ENCODE data around the gene ATG4A.

The ATG4A gene

DNA sequence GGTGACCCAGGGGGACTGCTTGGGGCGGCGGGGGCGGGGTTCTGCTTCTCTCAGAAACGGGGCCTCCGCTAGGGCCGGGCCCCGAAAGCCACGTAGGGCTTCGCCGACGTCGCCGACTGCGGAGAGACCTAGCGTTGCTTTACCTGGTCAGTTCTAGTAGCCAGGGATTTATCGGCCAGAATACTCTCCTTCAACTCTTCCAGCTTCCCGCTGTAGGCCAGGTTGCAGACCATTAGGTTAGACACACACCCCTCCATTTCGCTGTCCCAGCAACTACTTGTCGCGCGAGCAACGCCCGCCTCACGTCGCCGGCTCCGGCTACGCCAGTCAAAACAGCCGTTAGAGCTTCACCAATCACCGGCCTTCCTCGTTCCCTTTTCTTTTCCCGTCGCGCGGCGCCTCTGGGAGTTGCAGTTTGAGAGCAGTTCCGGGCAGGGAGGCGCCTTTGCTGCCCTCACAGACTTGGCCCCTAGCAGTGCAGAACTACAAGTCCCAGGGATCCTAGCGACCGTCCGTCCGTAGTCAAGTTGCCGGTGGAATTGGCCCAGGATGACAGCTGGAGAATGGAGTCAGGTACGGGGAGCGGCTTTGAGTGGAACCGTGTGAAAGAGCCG lies at the start of gene ATG4A, which contains the start of gene PSMD10:
TSS of gene ATG4A (plus strand) at position 515 of the 614 bp plus-strand sequence. CDS start at position 564, 49 bp downstream.
TSS of gene PSMD10 (minus strand) at position 279 of the 614 bp plus-strand sequence. CDS start at position 257, 22 bp downstream.
- DNase-seq (ENCODE audit: low read depth) = peak; percentile 78

DNA sequence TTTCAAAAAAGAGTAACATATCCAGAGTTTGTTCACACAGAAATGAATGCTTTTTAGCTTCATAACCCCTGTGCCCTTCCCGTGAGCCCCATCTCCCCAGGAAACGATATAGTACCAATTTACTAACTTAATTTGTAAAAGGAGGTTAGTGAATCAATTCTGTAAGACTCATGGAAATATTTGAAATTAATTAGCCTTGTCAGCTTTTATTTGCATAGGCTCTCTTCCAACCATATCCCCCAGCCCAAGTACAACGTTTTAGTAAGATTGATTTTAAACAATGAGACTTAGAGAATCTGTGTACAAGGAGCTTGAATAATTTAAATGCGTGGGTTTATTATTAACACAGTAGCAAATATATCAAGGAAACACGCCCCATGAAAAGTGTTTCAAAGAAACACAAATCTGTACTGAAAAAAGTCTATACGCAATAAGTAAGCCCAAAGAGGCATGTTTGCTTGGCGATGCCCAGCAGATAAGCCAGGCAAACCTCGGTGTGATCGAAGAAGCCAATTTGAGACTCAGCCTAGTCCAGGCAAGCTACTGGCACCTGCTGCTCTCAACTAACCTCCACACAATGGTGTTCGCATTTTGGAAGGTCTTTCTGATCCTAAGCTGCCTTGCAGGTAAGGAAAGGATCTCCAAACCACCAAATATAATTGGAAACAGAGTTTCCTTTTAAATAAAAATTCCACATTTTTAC lies 46.9 kb upstream of the ATG4A start, which contains the start of gene VSIG1:
TSS of gene VSIG1 (plus strand) at position 512 of the 703 bp plus-strand sequence. CDS start at position 578, 66 bp downstream.
- DNase-seq (ENCODE audit: low read depth) = no peak

GRCh38 chrX:108049649-108050048 lies 41.9 kb upstream of the ATG4A start:
- DNase-seq (ENCODE audit: low read depth) = no peak

DNA sequence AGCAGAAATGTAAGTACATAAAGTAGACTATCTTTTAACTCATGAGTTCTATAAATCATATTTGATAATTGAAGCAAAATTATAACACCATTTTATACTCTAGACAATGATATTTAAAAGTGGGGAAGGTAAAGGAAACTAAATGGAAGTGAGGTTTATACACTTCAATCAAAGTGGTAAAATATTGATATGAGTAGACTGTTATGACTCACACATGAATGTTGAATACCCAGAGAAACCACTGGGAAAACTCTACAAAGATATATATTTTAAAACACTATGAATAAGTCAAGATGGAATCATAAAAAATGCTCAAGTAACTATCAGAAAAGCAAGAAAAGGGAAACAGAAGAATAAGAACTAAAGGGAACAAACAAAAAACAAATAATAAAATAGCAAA lies 38.4 kb upstream of the ATG4A start:
- no peak for DNase-seq (ENCODE audit: low read depth)

DNA sequence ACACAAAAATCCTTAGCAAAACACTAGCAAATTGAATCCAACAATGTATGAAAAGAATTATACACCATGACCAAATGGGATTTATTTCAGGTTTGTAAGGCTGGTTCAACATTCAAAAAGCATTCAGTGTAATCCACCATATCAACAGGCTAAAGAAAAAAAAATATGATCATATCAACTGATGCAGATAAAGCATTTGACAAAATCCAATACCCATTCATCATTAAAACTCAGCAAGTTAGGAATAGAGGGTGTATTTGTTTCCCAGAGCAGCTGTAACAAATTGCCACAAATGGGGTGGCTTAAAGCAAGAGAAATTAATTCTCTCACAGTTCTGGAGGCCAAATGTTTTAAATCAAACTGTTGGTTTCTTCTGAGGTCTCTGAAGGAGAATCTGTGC lies 36.0 kb upstream of the ATG4A start:
- DNase-seq (ENCODE audit: low read depth) = no peak

GRCh38 chrX:108059801-108060200 lies 31.8 kb upstream of the ATG4A start:
- no peak for DNase-seq (ENCODE audit: low read depth)

- DNase-seq (ENCODE audit: low read depth) = no peak
Observed at GRCh38 chrX:108064001-108064400, 27.6 kb upstream of the ATG4A start.

GRCh38 chrX:108064613-108065012 lies 27.0 kb upstream of the ATG4A start:
- DNase-seq (ENCODE audit: low read depth) = no peak

- no peak for DNase-seq (ENCODE audit: low read depth)
Observed at GRCh38 chrX:108068121-108068520, 23.5 kb upstream of the ATG4A start.

DNA sequence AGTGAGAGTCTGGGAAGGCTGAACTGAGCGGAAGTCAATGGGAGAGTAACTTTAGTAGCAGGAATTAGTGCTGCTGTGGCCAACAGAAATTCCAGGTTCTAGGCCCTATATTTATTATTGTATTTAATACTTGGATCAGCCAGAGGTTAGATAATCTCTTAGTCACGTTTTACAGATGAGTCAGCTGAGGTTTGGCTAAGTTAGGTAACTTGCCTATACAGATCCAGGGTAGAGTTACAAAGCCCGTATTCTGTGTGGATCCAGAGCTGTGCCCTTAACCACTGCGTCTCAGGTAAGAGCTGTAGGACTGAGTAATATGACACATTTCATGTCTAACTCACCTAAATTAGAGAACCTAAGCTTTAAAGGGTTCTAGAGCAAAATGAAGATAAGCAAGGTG lies 20.7 kb upstream of the ATG4A start:
- DNase-seq (ENCODE audit: low read depth) = no peak

GRCh38 chrX:108071578-108071977 lies 20.0 kb upstream of the ATG4A start:
- no peak for DNase-seq (ENCODE audit: low read depth)

- DNase-seq (ENCODE audit: low read depth) = no peak
Observed at GRCh38 chrX:108072746-108073145, 18.8 kb upstream of the ATG4A start.

- DNase-seq (ENCODE audit: low read depth) = no peak
Observed at GRCh38 chrX:108081110-108081509, 10.5 kb upstream of the ATG4A start.

- DNase-seq (ENCODE audit: low read depth) = no peak
Observed at GRCh38 chrX:108087792-108088191, 3.8 kb upstream of the ATG4A start.

DNA sequence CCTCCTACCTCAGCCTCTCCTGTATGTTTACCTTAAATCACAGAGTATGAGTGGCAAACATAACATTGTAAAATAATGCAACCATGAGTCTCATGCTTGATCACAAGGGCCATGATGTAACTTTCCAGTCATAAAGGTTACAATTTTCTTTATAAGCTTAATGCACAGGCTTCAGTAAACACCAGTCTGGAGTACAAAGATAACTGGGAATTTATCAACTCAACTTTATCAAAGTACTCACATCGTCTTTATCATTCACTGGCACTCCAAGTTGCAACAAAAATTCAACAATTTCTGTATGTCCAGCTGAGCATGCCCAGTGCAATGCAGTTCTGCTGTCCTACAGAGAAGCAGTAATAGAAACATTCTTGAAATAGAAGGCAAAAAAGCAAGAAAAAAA lies 3.1 kb upstream of the ATG4A start:
- no peak for DNase-seq (ENCODE audit: low read depth)

GRCh38 chrX:108090491-108091263 lies 901 bp upstream of the ATG4A start:
- DNase-seq (ENCODE audit: low read depth) = no peak

GRCh38 chrX:108091878-108092291 lies 307 bp downstream of the ATG4A start:
- peak; percentile 1 for DNase-seq (ENCODE audit: low read depth)

GRCh38 chrX:108097380-108097779 lies 5.8 kb downstream of the ATG4A start:
- DNase-seq (ENCODE audit: low read depth) = no peak

GRCh38 chrX:108105473-108105872 lies 13.9 kb downstream of the ATG4A start:
- no peak for DNase-seq (ENCODE audit: low read depth)

- DNase-seq (ENCODE audit: low read depth) = no peak
Observed at GRCh38 chrX:108114541-108114940, 23.0 kb downstream of the ATG4A start.

GRCh38 chrX:108117988-108118387 lies 26.4 kb downstream of the ATG4A start:
- no peak for DNase-seq (ENCODE audit: low read depth)

DNA sequence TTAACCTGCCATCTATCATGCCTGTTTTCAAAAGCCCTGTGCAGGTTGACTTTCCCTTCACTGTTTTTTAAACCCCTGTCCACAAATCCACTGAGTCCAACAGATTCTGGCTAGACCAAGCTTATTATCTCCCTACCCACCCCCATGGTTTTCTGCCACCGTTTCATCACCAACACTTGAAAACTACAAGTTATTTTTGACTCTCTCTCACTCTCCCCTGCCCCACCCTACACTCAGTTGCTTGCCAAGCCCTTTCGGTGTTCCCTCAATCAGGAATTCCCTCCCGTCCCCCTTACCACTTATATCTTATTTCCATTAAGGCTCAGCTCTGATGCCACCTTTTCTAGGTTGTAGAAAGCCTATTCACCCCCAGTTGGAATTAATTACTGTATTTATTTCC lies 29.7 kb downstream of the ATG4A start:
- no peak for DNase-seq (ENCODE audit: low read depth)

DNA sequence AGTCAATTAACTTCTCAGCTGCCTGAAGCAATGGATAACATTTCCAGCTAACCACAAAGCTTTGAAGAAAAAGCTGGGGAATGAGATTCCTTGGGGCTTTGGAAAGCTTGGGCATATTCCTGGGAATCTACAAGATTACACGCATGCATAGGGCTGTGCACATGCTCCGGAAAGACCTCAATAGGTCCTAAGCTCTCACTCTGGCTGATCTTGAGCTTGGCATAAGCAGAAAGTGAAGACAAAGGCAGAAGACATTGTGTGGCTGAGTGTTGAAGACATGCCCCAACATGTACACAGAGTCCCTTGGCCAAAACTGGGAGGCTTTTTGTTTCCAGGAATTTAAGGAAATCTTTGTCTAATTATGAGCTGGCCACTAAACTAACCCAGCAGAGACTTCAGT lies 31.2 kb downstream of the ATG4A start:
- DNase-seq (ENCODE audit: low read depth) = no peak
